ENCODE measurements around the gene IMPDH1.

- TF ChIP-seq CTCF (IDR thresholded peaks at IDR 0.05), result no peak
- TF ChIP-seq POLR2AphosphoS5 (IDR thresholded peaks at IDR 0.05; ENCODE audit: low read depth, low read length), result no peak
Measured at GRCh38 chr7:128403676-128404075, 6.1 kb downstream of the IMPDH1 start.

Data from Panc1 (cell line).